Common myeloid progenitor, CD34-positive (primary cell): Measurements from ENCODE around the gene ZBTB48.
"Not testable (repeated sequence)": the region's sequence is repeated elsewhere in the genome, so short reads cannot be mapped to it uniquely, and the experiment has no call there.

Experiments used
- CTCF ChIA-PET: fragments of 350-600 bp; sonication (Branson Sonifier 250); formaldehyde crosslinking; loops from one replicate; lab custom pipeline; 2021; ENCODE audit warnings: antibody characterized with exemption; lab: Charles Lee
- POLR2A ChIA-PET: fragments of 350-600 bp; sonication (Branson Sonifier 250); formaldehyde crosslinking; loops from one replicate; lab custom pipeline; 2021; ENCODE audit warnings: antibody characterized with exemption; lab: Charles Lee
- DNase-seq, 3 donors: peaks; one replicate each; pipeline versions ENCODE4 v3.0.0 to v3.0.0-alpha.2; 2013
- H3K27ac ChIP-seq, 2 experiments: 1 replicate in 1 of 2; 2 replicates in 1 of 2; pipeline ENCODE4 v1.7.0; 2013; ENCODE audit warnings: inconsistent platforms in 2 of 2, low read length in 2 of 2, mild to moderate bottlenecking in 2 of 2, low read depth in 1 of 2, moderate library complexity in 1 of 2; ENCODE audit not compliant: severe bottlenecking in 2 of 2, insufficient read depth in 1 of 2, poor library complexity in 1 of 2
- H3K27me3 ChIP-seq, 5 experiments: replicated peaks in 2 of 5; 1 replicate in 3 of 5; 2 replicates in 2 of 5; pipeline versions ENCODE4 v1.6.1 to v1.7.0; 2013; ENCODE audit warnings: low read length in 4 of 5, mild to moderate bottlenecking in 2 of 5, moderate library complexity in 2 of 5, inconsistent platforms in 1 of 5; ENCODE audit not compliant: insufficient read depth in 5 of 5, control insufficient read depth in 4 of 5
- H3K36me3 ChIP-seq, 4 experiments: 1 replicate in 2 of 4; 2 replicates in 2 of 4; pipeline versions ENCODE4 v1.6.1 to v1.7.0; 2013; ENCODE audit warnings: low read length in 3 of 4, control low read depth in 1 of 4, mild to moderate bottlenecking in 1 of 4; ENCODE audit not compliant: control insufficient read depth in 4 of 4, insufficient read depth in 4 of 4
- H3K4me1 ChIP-seq, 4 experiments: 1 replicate in 3 of 4; 2 replicates in 1 of 4; pipeline versions ENCODE4 v1.6.1 to v1.7.1; 2013; ENCODE audit warnings: low read length in 3 of 4, mild to moderate bottlenecking in 3 of 4, control low read depth in 1 of 4, inconsistent platforms in 1 of 4, moderate library complexity in 1 of 4; ENCODE audit not compliant: control insufficient read depth in 4 of 4, insufficient read depth in 4 of 4; ENCODE audit errors: control extremely low read depth in 1 of 4
- H3K4me3 ChIP-seq, 7 experiments: 1 replicate in 4 of 7; 2 replicates in 3 of 7; pipeline versions ENCODE4 v1.5.1 to v1.7.0; 2013; ENCODE audit warnings: mild to moderate bottlenecking in 7 of 7, low read length in 6 of 7, moderate library complexity in 6 of 7, inconsistent platforms in 2 of 7, low read depth in 2 of 7, control low read depth in 1 of 7; ENCODE audit not compliant: insufficient read depth in 4 of 7, control insufficient read depth in 1 of 7; ENCODE audit errors: extremely low read depth in 1 of 7
- H3K9me3 ChIP-seq, 5 experiments: 1 replicate in 4 of 5; 2 replicates in 1 of 5; pipeline versions ENCODE4 v1.6.1 to v1.7.1; 2013; ENCODE audit warnings: low read length in 4 of 5, mild to moderate bottlenecking in 2 of 5, inconsistent platforms in 1 of 5, low read depth in 1 of 5, moderate library complexity in 1 of 5; ENCODE audit not compliant: control insufficient read depth in 4 of 5, insufficient read depth in 2 of 5; ENCODE audit errors: control extremely low read depth in 1 of 5
- WGBS: methylation state at CpG from one replicate; pipeline ENCODE4 v1.1.5; 2013; ENCODE audit not compliant: insufficient coverage; 5-methylcytosine and 5-hydroxymethylcytosine counted together

The ZBTB48 gene

DNA sequence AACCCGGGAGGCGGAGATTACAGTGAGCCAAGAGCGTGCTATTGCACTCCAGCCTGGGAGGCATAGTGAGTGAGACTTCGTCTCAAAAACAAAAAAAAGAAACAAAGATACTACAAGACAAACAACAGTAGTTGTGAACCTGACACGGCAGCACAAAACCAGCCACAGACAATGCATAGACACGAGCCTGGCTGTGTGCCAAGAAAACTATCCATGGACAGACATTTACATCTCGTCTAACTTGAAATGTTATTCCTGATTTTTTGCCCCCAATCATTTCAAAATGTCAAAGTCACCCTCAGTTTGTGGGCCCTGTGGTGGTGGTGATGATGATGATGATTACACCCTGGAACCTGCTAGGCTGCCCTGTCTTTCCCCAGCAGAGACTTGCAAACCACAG lies 16.6 kb downstream of the ZBTB48 start:
- Histone ChIP-seq H3K27me3 (no peaks in the 10 kb centered on the region), H3K9me3 (no peaks in the 10 kb centered on the region), H3K4me1 (peaks cover 10 to 55% (median 49%) of the 10 kb centered on the region in 4 experiments), H3K27ac (no peak overlapping the region), H3K36me3 (peaks cover 7 to 75% (median 56%) of the 10 kb centered on the region in 4 experiments), H3K4me3 (no peak overlapping the region)
- no peak for DNase-seq
- CTCF ChIA-PET: interaction anchor here (1.2 kb wide), 1 partner anchor 43 kb away, joined by 3 read pairs; no protein-coding TSS in a partner anchor
- POLR2A ChIA-PET: no interaction called here
- WGBS: 84% methylated on average over 6 of the region's 7 CpGs

DNA sequence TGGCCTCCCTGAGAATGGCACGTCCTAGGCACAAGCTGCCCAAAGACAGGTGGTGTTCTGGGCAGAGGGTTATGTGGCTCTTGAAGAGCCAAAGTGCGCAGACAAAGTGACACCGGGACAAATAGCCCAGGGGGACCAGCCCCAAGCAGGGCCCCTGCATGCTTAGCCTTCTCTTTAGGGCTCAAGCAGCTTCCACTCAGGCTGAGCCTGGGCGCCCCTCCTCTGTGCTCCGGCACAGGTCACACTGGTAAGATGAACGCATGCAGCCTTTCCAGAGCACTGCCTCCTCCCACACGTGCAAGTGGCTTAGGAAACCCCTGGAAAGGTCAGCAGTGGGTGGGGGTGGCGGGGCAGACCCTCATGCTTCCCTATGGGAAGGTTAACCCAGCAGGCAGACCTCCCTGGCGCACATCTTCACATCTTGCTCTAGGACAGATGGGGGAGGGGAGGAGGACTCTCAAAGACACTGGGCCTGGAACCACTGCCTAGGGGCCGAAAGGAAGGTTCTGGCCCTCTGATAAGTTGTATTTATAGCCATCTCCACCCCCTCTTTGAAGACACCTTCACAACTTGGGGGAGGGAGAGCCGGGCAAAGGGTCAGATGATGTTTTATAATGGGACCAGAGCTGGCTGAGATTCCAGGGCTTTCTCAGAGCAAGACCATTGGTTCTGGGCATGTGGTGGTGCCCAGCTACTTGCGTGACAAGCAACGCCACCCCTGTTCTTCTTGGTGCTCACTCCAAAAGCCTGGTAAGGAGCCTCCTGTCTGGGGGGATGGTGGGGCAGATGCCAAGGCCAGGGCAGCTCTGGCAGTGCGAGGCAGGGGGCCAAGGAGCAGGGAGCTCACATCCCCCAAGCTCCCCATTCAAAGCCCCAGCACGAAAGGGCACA lies 17.3 kb downstream of the ZBTB48 start:
- no peaks in the 10 kb centered on the region for H3K27me3 ChIP-seq
- H3K27ac ChIP-seq: no peak overlapping the region
- ChIA-PET CTCF (interaction anchor here (0.9 to 1.9 kb wide), 3 partner anchors 8 to 38 kb away, joined by 3 to 12 read pairs (median 4); no protein-coding TSS in a partner anchor), POLR2A (no interaction called here)
- peaks cover 7 to 69% (median 53%) of the 10 kb centered on the region in 4 experiments for H3K36me3 ChIP-seq
- no peak overlapping the region for H3K4me3 ChIP-seq
- 100% methylated on average over 12 of the region's 15 CpGs for WGBS
- no peaks in the 10 kb centered on the region for H3K9me3 ChIP-seq
- peaks cover 7 to 54% (median 48%) of the 10 kb centered on the region in 4 experiments for H3K4me1 ChIP-seq
- no peak for DNase-seq

DNA sequence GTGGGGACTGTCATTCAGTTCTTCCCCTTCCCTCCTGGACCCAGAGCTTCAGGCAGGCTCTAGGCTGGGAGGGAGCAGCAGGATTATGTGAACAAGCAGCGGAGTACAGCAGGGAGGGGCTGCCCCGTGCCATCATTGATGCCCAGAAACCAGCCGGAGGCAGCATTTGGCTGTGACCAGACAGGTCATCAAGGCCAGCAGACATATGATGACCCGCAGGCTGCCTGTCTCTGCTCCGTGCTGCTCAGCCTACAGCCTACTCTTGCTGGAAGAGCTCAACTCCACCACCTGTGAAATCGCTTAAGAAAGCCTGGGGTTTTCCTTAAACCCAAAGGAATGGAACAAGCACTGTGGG lies 18.0 kb downstream of the ZBTB48 start:
- WGBS: 97% methylated on average over 6 of the region's 6 CpGs
- no peak overlapping the region for H3K27ac ChIP-seq
- H3K4me3 ChIP-seq: no peak overlapping the region
- CTCF ChIA-PET: interaction anchor here (0.9 to 1.9 kb wide), 3 partner anchors 9 to 37 kb away, joined by 3 to 12 read pairs (median 4); no protein-coding TSS in a partner anchor
- H3K9me3 ChIP-seq: no peaks in the 10 kb centered on the region
- peaks cover 7 to 52% (median 46%) of the 10 kb centered on the region in 4 experiments for H3K4me1 ChIP-seq
- H3K27me3 ChIP-seq: no peaks in the 10 kb centered on the region
- POLR2A ChIA-PET: no interaction called here
- H3K36me3 ChIP-seq: peaks cover 7 to 63% (median 47%) of the 10 kb centered on the region in 4 experiments
- DNase-seq: no peak

DNA sequence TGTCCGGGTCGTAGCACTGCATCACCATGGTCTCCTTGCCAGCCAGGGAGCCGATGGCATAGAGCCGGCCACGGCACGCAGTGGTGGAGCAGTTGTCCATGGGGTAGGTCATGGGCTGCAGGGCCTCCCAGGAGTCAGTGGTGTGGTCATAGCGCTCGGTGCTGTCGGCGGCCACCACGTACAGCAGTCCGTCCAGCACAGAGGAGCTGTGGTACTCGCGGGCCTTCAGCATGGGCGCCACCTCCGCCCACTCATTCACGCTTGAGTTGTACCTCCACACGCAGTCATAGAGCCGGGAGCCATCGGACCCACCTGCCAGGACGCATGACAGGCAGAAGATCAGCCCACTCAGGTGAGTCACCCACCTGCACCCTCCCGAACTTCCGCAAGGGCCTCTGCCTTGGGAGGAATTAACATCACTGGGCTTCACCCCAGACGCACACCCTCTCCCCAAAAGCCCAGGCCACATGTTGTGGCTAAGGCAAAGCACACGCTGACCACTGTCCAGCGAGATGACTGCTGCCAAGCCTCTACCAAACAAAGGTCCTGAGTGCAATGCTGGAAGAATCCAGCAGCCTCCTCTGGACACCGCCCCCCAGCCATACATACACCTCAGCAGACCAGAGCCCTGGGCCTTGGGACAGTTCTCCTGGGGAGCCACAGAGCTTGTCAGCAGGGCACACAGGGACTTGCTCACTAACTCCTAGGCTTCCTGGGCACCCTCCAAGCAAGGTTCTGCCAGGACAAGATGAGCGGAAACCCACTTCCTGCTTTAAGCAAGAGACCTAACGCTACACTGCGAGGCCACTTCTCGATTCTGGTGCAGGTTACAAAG lies 19.6 kb downstream of the ZBTB48 start:
- 79% methylated on average over 26 of the region's 31 CpGs for WGBS
- H3K27me3 ChIP-seq: no peaks in the 10 kb centered on the region
- CTCF ChIA-PET: interaction anchor here (0.6 to 6.5 kb wide), 8 partner anchors 10 to 46 kb away, joined by 3 to 48 read pairs (median 4); partner anchors contain the start of gene ZBTB48
- H3K4me1 ChIP-seq: peaks cover 10 to 59% (median 55%) of the 10 kb centered on the region in 4 experiments
- peak overlapping the region; percentile 25 to 66 for H3K27ac ChIP-seq
- H3K4me3 ChIP-seq: peak overlapping the region in 6 of 7 experiments; percentile 16 to 97 (median 60)
- peak; percentile 60 to 84 (median 80) for DNase-seq
- peaks cover 2 to 47% (median 33%) of the 10 kb centered on the region in 4 experiments for H3K36me3 ChIP-seq
- POLR2A ChIA-PET: interaction anchor here (0.7 to 1.7 kb wide), 2 partner anchors 18 to 19 kb away, joined by 3 to 8 read pairs; no protein-coding TSS in a partner anchor
- H3K9me3 ChIP-seq: no peaks in the 10 kb centered on the region

DNA sequence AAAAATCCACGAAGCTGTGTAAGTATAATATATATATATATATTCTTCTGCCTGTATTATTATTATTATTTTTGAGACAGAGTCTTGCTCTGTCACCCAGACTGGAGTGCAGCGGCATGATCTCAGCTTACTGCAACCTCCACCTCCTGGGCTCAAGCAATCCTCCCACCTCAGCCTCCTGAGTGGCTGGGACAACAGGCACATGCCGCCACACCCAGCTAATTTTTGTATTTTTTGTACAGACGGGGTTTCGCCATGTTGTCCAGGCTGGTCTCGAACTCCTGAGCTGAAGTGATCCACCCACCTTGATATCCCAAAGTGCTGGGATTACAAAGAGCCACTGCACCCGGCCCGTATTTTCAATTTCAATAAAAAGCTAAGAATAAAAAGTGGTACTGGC lies 20.2 kb downstream of the ZBTB48 start:
- H3K36me3 ChIP-seq: peaks cover 1 to 41% (median 30%) of the 10 kb centered on the region in 4 experiments
- POLR2A ChIA-PET: interaction anchor here (0.7 to 1.7 kb wide), 2 partner anchors 18 to 19 kb away, joined by 3 to 8 read pairs; no protein-coding TSS in a partner anchor
- CTCF ChIA-PET: interaction anchor here (0.6 to 6.5 kb wide), 8 partner anchors 10 to 47 kb away, joined by 3 to 48 read pairs (median 4); partner anchors contain the start of gene ZBTB48
- peak overlapping the region; percentile 72 to 97 (median 89) for H3K4me3 ChIP-seq
- WGBS: 20% methylated on average over 6 of the region's 8 CpGs
- not testable (repeated sequence) for H3K9me3 ChIP-seq, H3K27me3 ChIP-seq, DNase-seq
- H3K4me1 ChIP-seq: peaks cover 10 to 61% (median 57%) of the 10 kb centered on the region in 4 experiments
- peak overlapping the region in 1 of 2 experiments; percentile 87 for H3K27ac ChIP-seq

DNA sequence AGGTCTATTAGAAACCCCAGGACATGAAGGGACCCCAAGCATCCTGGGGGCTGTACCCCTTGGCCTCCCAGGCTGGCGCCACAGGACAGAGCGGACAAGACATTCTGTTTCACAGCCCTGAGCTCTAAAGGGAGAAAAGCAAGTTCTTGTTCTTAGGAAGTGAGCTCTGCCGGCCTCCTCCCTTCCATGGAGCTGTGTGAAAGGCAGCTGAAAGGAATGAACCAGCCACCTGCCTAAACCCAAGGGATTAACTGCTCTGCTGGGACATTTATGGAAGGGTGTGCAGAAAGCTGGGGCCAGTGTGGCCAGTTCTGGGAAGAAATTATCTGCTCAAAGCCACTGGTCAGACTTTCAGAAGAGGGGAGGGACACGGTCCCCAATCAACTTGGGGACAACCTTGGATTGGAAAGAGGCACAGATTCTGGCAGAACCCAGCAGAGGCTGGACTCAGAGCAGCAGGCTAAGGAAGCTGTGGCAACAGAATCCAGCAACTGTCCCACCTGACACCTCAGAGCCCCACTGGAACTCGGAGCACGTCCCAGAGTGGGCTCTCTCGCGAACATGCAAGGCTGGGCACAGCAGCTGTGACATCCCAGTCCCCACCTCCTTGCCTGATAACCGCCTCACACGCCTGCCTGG lies 20.7 kb downstream of the ZBTB48 start:
- WGBS: 16% methylated on average over 9 of the region's 10 CpGs
- H3K27me3 ChIP-seq: no peaks in the 10 kb centered on the region
- POLR2A ChIA-PET: interaction anchor here (0.7 to 1.7 kb wide), 3 partner anchors 9 to 20 kb away, joined by 3 to 8 read pairs (median 5); no protein-coding TSS in a partner anchor
- peaks cover 0 to 35% (median 25%) of the 10 kb centered on the region in 4 experiments for H3K36me3 ChIP-seq
- CTCF ChIA-PET: interaction anchor here (1.0 to 6.5 kb wide), 8 partner anchors 11 to 43 kb away, joined by 3 to 48 read pairs (median 4); partner anchors contain the start of gene ZBTB48
- H3K4me1 ChIP-seq: peaks cover 10 to 60% (median 56%) of the 10 kb centered on the region in 4 experiments
- H3K27ac ChIP-seq: peak overlapping the region; percentile 22 to 87
- no peak for DNase-seq
- H3K9me3 ChIP-seq: no peaks in the 10 kb centered on the region
- peak overlapping the region; percentile 72 to 97 (median 89) for H3K4me3 ChIP-seq
